8988T (cell line): ENCODE measurements around the gene TAC3.
"Not testable (repeated sequence)": the region's sequence is repeated elsewhere in the genome, so short reads cannot be mapped to it uniquely, and the experiment has no call there.

ENCODE experiments used
- DNase-seq: peaks from one replicate; pipeline ENCODE4 v3.0.0; 2011

Gene TAC3

GRCh38 chr12:56980268-56980667 is 36.1 kb downstream of the TAC3 start:
- no peak for DNase-seq

- DNase-seq, result no peak
Observed at GRCh38 chr12:56979628-56980027, 36.7 kb downstream of the TAC3 start.

- no peak for DNase-seq
Observed at GRCh38 chr12:56978397-56979138, 37.8 kb downstream of the TAC3 start.

- not testable (repeated sequence) for DNase-seq
Observed at GRCh38 chr12:56977361-56977760, 39.0 kb downstream of the TAC3 start.

- DNase-seq, result not testable (repeated sequence)
Observed at GRCh38 chr12:56974224-56974623, 42.1 kb downstream of the TAC3 start.

GRCh38 chr12:56968910-56969309 is 47.4 kb downstream of the TAC3 start:
- not testable (repeated sequence) for DNase-seq

- not testable (repeated sequence) for DNase-seq
Observed at GRCh38 chr12:56965997-56966642, 50.2 kb downstream of the TAC3 start.

GRCh38 chr12:56965124-56965523 is 51.2 kb downstream of the TAC3 start:
- DNase-seq, result not testable (repeated sequence)

GRCh38 chr12:56963557-56963956 is 52.8 kb downstream of the TAC3 start:
- not testable (repeated sequence) for DNase-seq

- DNase-seq, result not testable (repeated sequence)
Observed at GRCh38 chr12:56962247-56962646, 54.1 kb downstream of the TAC3 start.
